HEK293T (cell line): ENCODE results near the gene HPS1.

Source experiments
- ELF4 ChIP-seq: fragments of 450-650 bp; IDR thresholded peaks from 2 replicates; pipeline ENCODE4 v1.6.1; 2017; ENCODE audit warnings: antibody characterized with exemption
- FOXK2 ChIP-seq: fragments of 450-650 bp; IDR thresholded peaks from 2 replicates; pipeline ENCODE4 v1.6.1; 2016; ENCODE audit warnings: mild to moderate bottlenecking
- FOXM1 ChIP-seq: fragments of 450-650 bp; IDR thresholded peaks from 2 replicates; pipeline ENCODE4 v1.6.1; 2017; ENCODE audit warnings: mild to moderate bottlenecking, borderline replicate concordance
- NFRKB ChIP-seq: fragments of 450-650 bp; IDR thresholded peaks from 2 replicates; pipeline ENCODE4 v1.6.1; 2016; ENCODE audit warnings: mild to moderate bottlenecking, moderate library complexity
- SP1 ChIP-seq: fragments of 450-650 bp; IDR thresholded peaks from 2 replicates; pipeline ENCODE4 v1.6.1; 2017
- ZNF384 ChIP-seq: fragments of 450-650 bp; IDR thresholded peaks from 2 replicates; pipeline ENCODE4 v1.6.1; 2016

DNA sequence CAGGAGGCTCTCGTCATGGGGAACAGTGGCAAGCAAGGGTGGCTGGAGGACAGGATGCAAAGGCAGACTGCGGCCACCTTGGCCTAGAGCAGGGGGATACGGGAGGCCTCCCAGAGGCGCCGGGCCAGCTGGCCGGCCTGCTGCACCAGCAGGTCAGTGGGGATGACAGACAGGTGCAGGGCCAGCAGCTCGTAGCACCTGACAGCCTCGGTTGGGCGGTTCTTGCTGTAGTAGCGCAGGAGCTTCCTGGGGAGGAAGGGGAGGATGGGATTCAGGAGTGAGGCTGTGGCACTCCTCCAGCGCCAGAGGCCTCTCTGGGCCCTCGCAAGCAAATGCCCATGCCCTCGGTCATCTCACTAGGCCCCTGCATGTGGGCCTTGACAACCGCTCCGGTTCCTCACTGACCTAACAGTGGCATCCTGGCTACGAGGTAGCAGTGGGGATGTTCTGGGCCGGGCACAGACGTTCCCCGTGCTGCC is 29.2 kb downstream of the HPS1 start:
- TF ChIP-seq ZNF384 (no peak), SP1 (no peak), FOXM1 (no peak), FOXK2 (no peak), NFRKB (no peak), ELF4 (no peak)
